GM23248 (cell line): Measurements from ENCODE around the gene LY86. TPM values are rescaled to one million over a fixed set of nuclear protein-coding genes. Genes with fewer than 3 reads are reported as not detected.

ENCODE experiments used
- DNase-seq: peaks from one replicate; pipeline ENCODE4 v3.0.0-alpha.2; 2015
- H2AFZ ChIP-seq: fragments of 200-600 bp; sonication (generic); 2 replicates; pipeline ENCODE4 v1.6.1; 2016; ENCODE audit warnings: antibody characterized with exemption
- H3F3A ChIP-seq: fragments of 200-600 bp; sonication (generic); 2 replicates; pipeline ENCODE4 v1.6.1; 2016; ENCODE audit warnings: mild to moderate bottlenecking, antibody characterized with exemption, mixed run types; ENCODE audit not compliant: insufficient read depth
- H3K27ac ChIP-seq: fragments of 200-600 bp; sonication (generic); 2 replicates; pipeline ENCODE4 v1.5.1; 2016; ENCODE audit warnings: mild to moderate bottlenecking
- H3K27me3 ChIP-seq: fragments of 200-600 bp; sonication (generic); replicated peaks from 2 replicates; pipeline ENCODE4 v1.6.1; 2016; ENCODE audit warnings: mild to moderate bottlenecking; ENCODE audit not compliant: insufficient read depth
- H3K36me3 ChIP-seq: fragments of 200-600 bp; sonication (generic); 2 replicates; pipeline ENCODE4 v1.6.1; 2016; ENCODE audit warnings: low read depth, mild to moderate bottlenecking
- H3K4me1 ChIP-seq: fragments of 200-600 bp; sonication (generic); 2 replicates; pipeline ENCODE4 v1.6.1; 2016; ENCODE audit warnings: mild to moderate bottlenecking; ENCODE audit not compliant: insufficient read depth
- H3K4me2 ChIP-seq: fragments of 200-600 bp; sonication (generic); one replicate; pipeline ENCODE4 v1.6.1; 2016; ENCODE audit warnings: mild to moderate bottlenecking; ENCODE audit not compliant: unreplicated experiment
- H3K4me3 ChIP-seq: fragments of 200-600 bp; sonication (generic); 2 replicates; pipeline ENCODE4 v1.5.1; 2016; ENCODE audit warnings: mild to moderate bottlenecking
- H3K79me2 ChIP-seq: fragments of 200-600 bp; sonication (generic); 2 replicates; pipeline ENCODE4 v1.6.1; 2016; ENCODE audit warnings: mild to moderate bottlenecking; ENCODE audit not compliant: insufficient read depth
- H3K9ac ChIP-seq: fragments of 200-600 bp; sonication (generic); 2 replicates; pipeline ENCODE4 v1.6.1; 2016; ENCODE audit warnings: mild to moderate bottlenecking
- H3K9me2 ChIP-seq: fragments of 200-600 bp; sonication (generic); 2 replicates; pipeline ENCODE4 v1.6.1; 2016; ENCODE audit warnings: mixed run types, mild to moderate bottlenecking, moderate library complexity; ENCODE audit not compliant: insufficient read depth
- H3K9me3 ChIP-seq: fragments of 200-600 bp; sonication (generic); one replicate; pipeline ENCODE4 v1.6.1; 2017; ENCODE audit warnings: low read depth
- H4K20me1 ChIP-seq: fragments of 200-600 bp; sonication (generic); 2 replicates; pipeline ENCODE4 v1.6.0; 2016; ENCODE audit not compliant: insufficient read depth
- EZH2 ChIP-seq: fragments of 200-600 bp; sonication (generic); IDR thresholded peaks from 2 replicates; pipeline ENCODE4 v1.6.1; 2018; ENCODE audit warnings: antibody characterized with exemption, mild to moderate bottlenecking; ENCODE audit not compliant: insufficient read depth, poor library complexity, severe bottlenecking
- EZH2phosphoT487 ChIP-seq: fragments of 200-600 bp; sonication (generic); IDR thresholded peaks from 2 replicates; pipeline ENCODE4 v1.6.1; 2018; ENCODE audit warnings: antibody characterized with exemption, moderate library complexity, mild to moderate bottlenecking, low read depth; ENCODE audit not compliant: insufficient read depth
- WGBS, 2 experiments: methylation state at CpG; one replicate each; pipeline ENCODE4 v1.1.6; 2015 to 2017; ENCODE audit warnings: low lambda C conversion rate in 2 of 2, low coverage in 1 of 2; ENCODE audit errors: missing lambda C conversion rate in 2 of 2; 5-methylcytosine and 5-hydroxymethylcytosine counted together
- in situ Hi-C: fragments of 300-500 bp; cut with MboI; formaldehyde crosslinking; loops from 2 replicates; pipeline ENCODE4 v1.15.0; 2020
- polyA plus RNA-seq: library from polyadenylated mRNA; unstranded; fragments of >200 nt; fragmentation: Nextera tagmentation; extraction: Ambion mirVana; gene quantifications from 2 replicates; pipeline ENCODE4 v1.2.1, GENCODE V29; 2016
- total RNA-seq: library from RNA; depleted of rRNA; stranded (reverse); fragments of >200 nt; shearing (Covaris generic); gene quantifications from 2 replicates; pipeline ENCODE4 v1.2.3, GENCODE V29; 2014

LY86 gene
- total and polyA plus RNA-seq, 2 experiments from 2014 or later: not detected

GRCh38 chr6:6646384-6646783 is 57.9 kb downstream of the LY86 start:
- H3F3A ChIP-seq: no peaks in the 10 kb centered on the region
- TF ChIP-seq EZH2phosphoT487 (no peak), EZH2 (no peak)
- H3K4me1 ChIP-seq: no peaks in the 10 kb centered on the region
- no peaks in the 10 kb centered on the region for H3K9me3 ChIP-seq
- no peak overlapping the region for H3K9ac ChIP-seq
- H3K27ac ChIP-seq: no peak overlapping the region
- 0 out of 2 replicates have a peak, but pooled peaks cover 3% of the 10 kb centered on the region for H3K27me3 ChIP-seq
- H2AFZ ChIP-seq: no peak overlapping the region
- DNase-seq: no peak
- no peaks in the 10 kb centered on the region for H3K79me2 ChIP-seq
- H3K9me2 ChIP-seq: no peaks in the 10 kb centered on the region
- H3K4me3 ChIP-seq: no peak overlapping the region
- in situ Hi-C loops: no loop called here
- H3K36me3 ChIP-seq: no peaks in the 10 kb centered on the region
- H4K20me1 ChIP-seq: no peaks in the 10 kb centered on the region
- WGBS, 2 experiments: 88 to 89% methylated on average over 2 of the region's 2 CpGs
- no peak overlapping the region for H3K4me2 ChIP-seq

GRCh38 chr6:6646859-6647258 is 58.3 kb downstream of the LY86 start:
- Histone ChIP-seq H4K20me1 (no peaks in the 10 kb centered on the region), H3K79me2 (no peaks in the 10 kb centered on the region), H3F3A (no peaks in the 10 kb centered on the region), H3K4me2 (no peak overlapping the region), H3K36me3 (no peaks in the 10 kb centered on the region), H3K9me3 (no peaks in the 10 kb centered on the region), H3K27me3 (0 out of 2 replicates have a peak, but pooled peaks cover 3% of the 10 kb centered on the region), H3K9ac (no peak overlapping the region), H3K4me3 (no peak overlapping the region), H3K27ac (no peak overlapping the region), H2AFZ (no peak overlapping the region), H3K9me2 (no peaks in the 10 kb centered on the region), H3K4me1 (no peaks in the 10 kb centered on the region)
- 31 to 50% methylated on average over 2 of the region's 2 CpGs for WGBS, 2 experiments
- DNase-seq: no peak
- in situ Hi-C loops: no loop called here
- no peak for TF ChIP-seq EZH2
- TF ChIP-seq EZH2phosphoT487: no peak

DNA sequence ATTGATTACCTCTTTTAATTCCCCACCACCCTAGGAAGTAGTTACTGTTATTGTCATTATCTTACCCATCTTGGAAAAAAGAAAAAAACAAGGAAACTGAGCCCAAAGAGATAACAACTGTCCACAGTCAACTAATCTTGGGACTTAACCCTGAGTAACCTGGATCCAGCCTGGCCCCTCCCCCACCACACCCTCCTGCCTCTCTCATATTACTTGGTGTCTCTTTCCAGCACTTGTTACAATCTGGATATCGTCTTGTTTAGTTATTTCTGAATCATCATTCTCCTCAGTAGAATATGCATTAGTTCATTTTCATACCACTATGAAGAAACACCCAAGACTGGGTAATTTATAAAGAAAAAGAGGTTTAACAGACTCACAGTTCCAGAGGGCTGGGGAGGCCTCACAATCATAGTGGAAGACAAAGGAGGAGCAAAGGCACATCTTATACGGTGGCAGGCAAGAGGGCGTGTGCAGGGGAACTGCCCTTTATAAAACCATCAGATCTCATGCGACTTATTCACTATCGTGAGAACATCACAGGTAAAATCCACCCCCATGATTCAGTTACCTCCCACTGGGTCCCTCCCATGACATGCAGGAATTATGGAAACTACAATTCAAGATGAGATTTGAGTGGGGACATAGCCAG is 60.3 kb downstream of the LY86 start:
- Histone ChIP-seq H4K20me1 (no peaks in the 10 kb centered on the region), H3K9ac (no peak overlapping the region), H3K4me1 (no peaks in the 10 kb centered on the region), H3K4me3 (no peak overlapping the region), H3K79me2 (no peaks in the 10 kb centered on the region), H3K27me3 (0 out of 2 replicates have a peak, but pooled peaks cover 3% of the 10 kb centered on the region), H2AFZ (no peak overlapping the region), H3K9me2 (no peaks in the 10 kb centered on the region), H3F3A (no peaks in the 10 kb centered on the region), H3K36me3 (no peaks in the 10 kb centered on the region), H3K27ac (no peak overlapping the region), H3K9me3 (no peaks in the 10 kb centered on the region), H3K4me2 (no peak overlapping the region)
- no peak for DNase-seq
- 60 to 63% methylated on average over 5 of the region's 5 CpGs for WGBS, 2 experiments
- no peak for TF ChIP-seq EZH2
- no peak for TF ChIP-seq EZH2phosphoT487
- in situ Hi-C loops: no loop called here

DNA sequence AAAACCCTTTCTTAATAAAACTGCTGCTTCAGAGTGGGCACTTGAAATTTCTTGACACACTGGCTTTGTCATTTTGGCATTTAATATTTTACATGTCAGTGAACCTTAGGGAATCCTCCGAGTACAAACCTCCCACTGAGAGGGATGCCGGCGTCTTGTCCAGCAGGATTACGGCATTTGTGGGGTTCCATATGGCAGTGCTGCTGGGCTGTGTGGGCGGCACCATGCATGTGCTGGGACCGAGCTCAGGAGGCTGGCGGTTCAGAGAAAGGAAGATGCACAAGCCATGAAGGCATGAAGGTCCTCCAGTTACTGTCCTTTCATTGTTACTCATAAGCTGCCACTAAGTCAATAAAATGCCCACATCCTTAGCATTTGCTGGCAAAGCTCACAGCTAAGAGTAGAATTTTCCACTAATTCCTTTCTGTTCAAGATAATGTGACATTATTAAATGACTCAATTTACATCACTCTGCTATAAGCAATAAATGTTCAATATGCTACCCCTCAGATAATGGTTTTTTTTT is 61.4 kb downstream of the LY86 start:
- Histone ChIP-seq H3K4me1 (no peaks in the 10 kb centered on the region), H3F3A (no peaks in the 10 kb centered on the region), H3K79me2 (no peaks in the 10 kb centered on the region), H3K4me3 (no peak overlapping the region), H3K4me2 (no peak overlapping the region), H4K20me1 (no peaks in the 10 kb centered on the region), H3K9me2 (no peaks in the 10 kb centered on the region), H3K36me3 (no peaks in the 10 kb centered on the region), H3K9me3 (no peaks in the 10 kb centered on the region), H3K27me3 (0 out of 2 replicates have a peak, but pooled peaks cover 3% of the 10 kb centered on the region), H3K9ac (no peak overlapping the region), H3K27ac (no peak overlapping the region), H2AFZ (no peak overlapping the region)
- no peak for TF ChIP-seq EZH2
- TF ChIP-seq EZH2phosphoT487: no peak
- 73 to 76% methylated on average over 7 of the region's 7 CpGs for WGBS, 2 experiments
- DNase-seq: no peak
- in situ Hi-C loops: no loop called here

DNA sequence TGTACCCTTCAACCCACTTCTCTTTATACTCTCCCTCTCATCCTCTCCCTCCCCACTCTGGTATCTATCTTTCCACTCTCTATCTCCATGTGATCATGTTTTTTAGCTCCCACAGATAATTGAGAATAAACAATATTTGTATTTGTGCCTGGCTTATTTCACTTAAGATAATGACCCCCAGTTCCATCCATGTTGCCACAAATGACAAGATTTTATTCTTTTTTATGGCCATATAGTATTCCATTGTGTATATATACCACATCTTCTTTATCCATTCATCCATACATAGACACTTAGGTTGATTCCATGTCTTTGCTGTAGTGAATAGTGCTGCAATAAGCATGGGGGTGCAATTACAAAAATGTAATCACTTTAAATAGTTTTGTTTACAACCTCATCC is 62.3 kb downstream of the LY86 start:
- TF ChIP-seq EZH2 (no peak), EZH2phosphoT487 (no peak)
- H3K79me2 ChIP-seq: no peaks in the 10 kb centered on the region
- no peaks in the 10 kb centered on the region for H4K20me1 ChIP-seq
- in situ Hi-C loops: no loop called here
- DNase-seq: no peak
- H3K4me1 ChIP-seq: no peaks in the 10 kb centered on the region
- H3K4me2 ChIP-seq: no peak overlapping the region
- no peaks in the 10 kb centered on the region for H3F3A ChIP-seq
- 0 out of 2 replicates have a peak, but pooled peaks cover 3% of the 10 kb centered on the region for H3K27me3 ChIP-seq
- H3K9me2 ChIP-seq: no peaks in the 10 kb centered on the region
- H2AFZ ChIP-seq: no peak overlapping the region
- H3K4me3 ChIP-seq: no peak overlapping the region
- no peak overlapping the region for H3K27ac ChIP-seq
- no peak overlapping the region for H3K9ac ChIP-seq
- H3K36me3 ChIP-seq: no peaks in the 10 kb centered on the region
- no peaks in the 10 kb centered on the region for H3K9me3 ChIP-seq
